ENCODE results near the gene DTNBP1. TPM values are rescaled to one million over a fixed set of nuclear protein-coding genes. Genes with fewer than 3 reads are reported as not detected.

The DTNBP1 gene
- total and polyA plus RNA-seq, 2 of the 8 experiments (the other 6 are each of a cell fraction or from before 2014, with no cell fraction given), result 13.5 to 22.1 TPM

- Histone ChIP-seq H4K91ac (replicated peaks; ENCODE audit: insufficient read length, low read length) (no peak overlapping the region), H3K4me2 (ENCODE audit: insufficient read depth in 1 of 2, low read depth in 2 of 2, low read length in 2 of 2) (peak overlapping the region in 1 of 2 experiments; percentile 68; a peak in 2 of 4 replicates), H3K79me2 (ENCODE audit: control insufficient read depth in 1 of 2, insufficient read depth in 2 of 2, low read length in 2 of 2) (peaks cover 7 to 93% of the 10 kb centered on the region in 2 experiments), H3K9me3 (ENCODE audit: insufficient read depth in 2 of 2, low read depth in 1 of 2, low read length in 1 of 2) (no peaks in the 10 kb centered on the region; a peak in 1 of 4 replicates), H3K4me1 (replicated peaks in 1 of 4; ENCODE audit: control insufficient read depth in 3 of 4, insufficient read depth in 4 of 4, low read length in 3 of 4) (peaks cover 23 to 40% (median 31%) of the 10 kb centered on the region in 4 experiments), H2BK20ac (ENCODE audit: low read length) (no peak overlapping the region), H4K5ac (ENCODE audit: insufficient read length, low read depth, low read length) (no peak overlapping the region), H4K20me1 (replicated peaks in 1 of 2; ENCODE audit: control insufficient read depth in 1 of 2, insufficient read depth in 2 of 2, low read length in 2 of 2) (peaks cover 59 to 64% of the 10 kb centered on the region in 2 experiments), H2AFZ (ENCODE audit: low read length) (no peak overlapping the region), H3K9ac (replicated peaks in 1 of 4; ENCODE audit: extremely low read depth in 1 of 4, low read depth in 3 of 4, low read length in 3 of 4) (no peak overlapping the region), H3K27me3 (replicated peaks in 1 of 4; ENCODE audit: control insufficient read depth in 3 of 4, extremely low read depth in 1 of 4, insufficient read depth in 3 of 4, low read length in 3 of 4) (no peaks in the 10 kb centered on the region), H3K18ac (ENCODE audit: extremely low read depth, low read length) (no peak overlapping the region), H3K14ac (ENCODE audit: insufficient read length) (no peak overlapping the region), H3K23ac (ENCODE audit: insufficient read length) (no peak overlapping the region), H3K27ac (ENCODE audit: low read depth, low read length) (no peak overlapping the region), H3K36me3 (ENCODE audit: control insufficient read depth in 2 of 4, insufficient read depth in 4 of 4, low read length in 3 of 4) (peaks cover 22 to 60% (median 46%) of the 10 kb centered on the region in 4 experiments), H3K23me2 (ENCODE audit: low read depth, low read length) (no peaks in the 10 kb centered on the region), H2BK5ac (ENCODE audit: low read depth, low read length) (no peak overlapping the region), H3K79me1 (ENCODE audit: low read depth, low read length) (peaks cover 15% of the 10 kb centered on the region), H2BK15ac (ENCODE audit: low read length) (no peak overlapping the region), H3K4ac (replicated peaks; ENCODE audit: insufficient read length, low read depth, low read length) (no peak overlapping the region), H2BK120ac (replicated peaks; ENCODE audit: low read depth, low read length) (no peak overlapping the region), H3K56ac (replicated peaks; ENCODE audit: insufficient read length, low read depth, low read length) (no peak overlapping the region), H3K4me3 (ENCODE audit: extremely low read depth in 1 of 4, insufficient read depth in 2 of 4, low read depth in 3 of 4, low read length in 4 of 4) (0 out of 8 replicates have a peak overlapping the region, but pooled peaks of 1 of the 4 experiments have one; percentile 5), H4K8ac (ENCODE audit: extremely low read depth, insufficient read depth, low read length) (no peak overlapping the region), H2BK12ac (ENCODE audit: low read depth, low read length) (no peak overlapping the region), H2AK5ac (ENCODE audit: low read depth, low read length) (no peak overlapping the region)
- no peak for DNase-seq (ENCODE audit: low read depth in 1 of 2, low spot score in 2 of 2)
- TF ChIP-seq POLR2AphosphoS5 (IDR thresholded peaks at IDR 0.05; ENCODE audit: low read depth, low read length) (peak; percentile 23; the same call in 1 of the 2 replicates), TAF7 (optimal IDR thresholded peaks at IDR 0.05; ENCODE audit: borderline replicate concordance, low read depth, low read length) (no peak)
- ChIA-PET POLR2A (ENCODE audit: partially characterized antibody) (no interaction called here), CTCF (ENCODE audit: partially characterized antibody) (interaction anchor here (0.5 to 1.5 kb wide), 9 partner anchors 12 to 1222 kb away, joined by 3 to 9 read pairs (median 4); no protein-coding TSS in a partner anchor)
- WGBS, 2 experiments (ENCODE audit: extremely low coverage in 1 of 2, insufficient coverage in 1 of 2, insufficient read length in 1 of 2, insufficient replicate concordance in 2 of 2, low coverage in 1 of 2, low lambda C conversion rate in 2 of 2, missing lambda C conversion rate in 1 of 2), result 91% methylated on average over 5 of the region's 5 CpGs; no CpG with 5 or more reads in 1 of the 2 experiments
- FAIRE-seq, result no peak
These were observed 170.9 kb downstream of the DTNBP1 start for GRCh38 chr6:15491986-15492269.
